HG03342 (cell line): ENCODE measurements around the gene FBXW11.

Source experiments
- ATAC-seq: cut with Tn5 transposase; IDR thresholded peaks from one replicate; pipeline ENCODE4 v1.9.1; 2021; ENCODE audit warnings: mild to moderate bottlenecking, moderate library complexity; ENCODE audit not compliant: unreplicated experiment

The FBXW11 gene

DNA sequence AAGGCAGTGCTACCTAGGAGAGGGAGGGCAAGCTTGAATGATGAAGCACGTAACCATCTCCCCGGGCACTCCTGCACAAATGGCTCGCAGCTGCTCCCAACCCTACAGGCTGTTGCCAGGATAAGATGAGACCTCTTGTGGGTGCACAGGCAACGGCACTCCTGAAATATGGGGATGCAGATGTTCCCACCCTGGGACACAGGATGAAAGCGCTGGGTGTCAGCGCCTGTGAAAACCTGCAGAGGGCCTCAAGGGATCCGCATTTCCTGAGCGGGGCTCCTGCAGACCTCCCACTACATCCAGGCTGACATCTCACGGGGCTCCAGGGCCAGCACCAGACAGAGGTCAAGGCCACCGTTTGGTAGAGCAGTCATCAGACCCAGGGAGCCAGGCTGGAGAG lies 160.1 kb downstream of the FBXW11 start:
- ATAC-seq: no peak

GRCh38 chr5:171845857-171846256 lies 160.6 kb downstream of the FBXW11 start:
- ATAC-seq: no peak

GRCh38 chr5:171845040-171845630 lies 161.3 kb downstream of the FBXW11 start:
- no peak for ATAC-seq

DNA sequence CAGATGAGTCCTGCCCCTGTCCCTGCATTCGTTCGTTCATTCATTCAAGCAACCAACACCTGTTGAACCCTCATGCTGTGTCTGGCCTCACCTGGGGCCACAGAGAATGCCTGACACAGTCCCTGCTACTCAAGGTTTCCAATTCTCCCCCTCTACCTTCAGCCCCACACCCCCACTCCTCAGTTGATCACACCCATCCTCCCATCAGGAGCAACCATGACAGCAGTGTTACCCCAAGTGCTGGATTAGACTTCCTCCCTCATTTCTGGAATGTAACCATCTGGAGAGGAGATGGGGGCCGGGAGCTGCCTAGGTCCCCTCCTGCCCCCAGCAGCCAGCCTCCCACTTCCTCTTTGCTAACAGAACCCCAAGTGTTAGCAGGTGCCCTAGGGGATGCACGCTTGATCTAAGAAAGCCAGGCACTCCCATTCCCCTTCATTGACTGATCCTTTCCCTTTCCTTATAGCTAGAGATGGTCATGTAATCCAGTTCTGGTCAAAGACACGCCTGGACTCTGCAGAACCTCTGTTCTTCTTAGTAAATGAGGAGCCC lies 163.6 kb downstream of the FBXW11 start:
- no peak for ATAC-seq

DNA sequence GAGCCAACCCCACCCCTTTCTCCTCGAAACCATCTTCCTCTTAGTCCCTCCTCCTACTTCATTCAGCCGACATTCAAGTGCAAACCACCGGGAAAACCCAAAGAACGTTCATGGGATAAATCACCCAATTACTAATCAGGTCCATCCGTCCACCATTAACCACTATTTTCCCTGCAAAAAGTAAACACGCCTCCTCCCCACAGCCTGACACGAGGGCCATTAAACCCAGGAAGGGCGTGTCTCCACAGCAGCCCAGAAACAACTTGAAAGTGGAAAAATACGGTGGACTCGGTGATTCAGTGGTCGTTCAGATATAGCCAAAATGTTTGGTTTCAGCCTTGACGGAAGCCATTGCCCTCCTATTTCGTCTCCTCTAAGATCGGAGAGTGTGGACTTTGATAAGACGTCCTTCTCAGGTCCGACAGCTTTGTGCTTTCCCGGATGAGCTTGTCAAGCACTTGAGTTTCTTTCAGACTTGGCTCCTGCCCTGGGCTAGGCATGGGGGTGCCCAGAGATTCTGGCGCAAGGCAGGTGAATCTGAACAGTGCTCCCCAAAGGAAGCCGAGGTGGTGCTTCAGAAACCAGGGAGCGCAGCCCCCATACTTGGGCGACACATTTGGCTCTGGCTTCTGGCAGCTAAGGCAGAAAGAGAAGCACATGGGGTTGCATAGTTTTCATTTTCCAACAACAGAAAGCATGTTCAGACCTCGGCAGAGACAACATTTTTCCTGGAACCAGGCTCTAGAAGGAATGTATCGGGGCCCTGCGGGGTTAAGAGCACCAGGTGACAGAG lies 164.3 kb downstream of the FBXW11 start:
- ATAC-seq: no peak

DNA sequence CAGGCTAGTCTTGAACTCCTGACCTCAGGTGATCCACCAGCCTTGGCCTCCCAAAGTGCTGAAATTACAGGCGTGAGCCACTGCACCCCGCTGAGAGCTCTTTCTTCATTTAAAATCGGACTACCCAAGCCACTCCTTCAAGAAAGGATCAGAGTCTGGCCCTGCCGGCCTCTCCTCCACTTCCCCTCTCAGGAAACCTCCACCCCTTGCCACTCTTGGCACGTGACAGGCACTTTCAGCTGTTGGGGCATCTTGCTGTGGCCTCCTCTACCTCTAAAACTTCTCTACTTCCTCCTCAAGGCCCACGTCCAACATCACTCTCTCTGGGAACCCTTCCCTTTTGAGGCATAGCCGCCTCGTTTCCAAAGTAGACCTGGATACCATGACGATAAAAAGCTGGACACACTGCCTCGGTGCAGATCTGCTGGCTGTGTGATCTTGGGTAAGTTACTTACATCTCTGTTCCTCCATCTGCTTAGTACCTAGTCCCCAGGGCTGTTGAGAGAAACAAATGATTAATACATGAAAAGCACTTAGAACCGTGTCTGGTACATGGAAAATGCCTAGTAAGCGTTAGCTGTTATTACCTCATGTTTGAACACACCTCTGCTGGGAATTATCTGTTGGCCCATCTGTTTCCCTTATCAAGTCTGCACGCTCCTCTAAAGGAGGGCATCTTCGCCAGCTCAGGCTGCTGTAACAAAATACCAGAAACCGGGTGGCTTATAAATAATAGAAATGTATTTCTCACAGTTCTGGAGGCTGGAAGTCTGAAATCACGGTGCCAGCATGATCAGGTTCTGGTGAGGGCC lies 165.5 kb downstream of the FBXW11 start:
- ATAC-seq: no peak

- no peak for ATAC-seq
These were observed 166.4 kb downstream of the FBXW11 start for GRCh38 chr5:171840066-171840465.

GRCh38 chr5:171839112-171839511 lies 167.3 kb downstream of the FBXW11 start:
- ATAC-seq: no peak

DNA sequence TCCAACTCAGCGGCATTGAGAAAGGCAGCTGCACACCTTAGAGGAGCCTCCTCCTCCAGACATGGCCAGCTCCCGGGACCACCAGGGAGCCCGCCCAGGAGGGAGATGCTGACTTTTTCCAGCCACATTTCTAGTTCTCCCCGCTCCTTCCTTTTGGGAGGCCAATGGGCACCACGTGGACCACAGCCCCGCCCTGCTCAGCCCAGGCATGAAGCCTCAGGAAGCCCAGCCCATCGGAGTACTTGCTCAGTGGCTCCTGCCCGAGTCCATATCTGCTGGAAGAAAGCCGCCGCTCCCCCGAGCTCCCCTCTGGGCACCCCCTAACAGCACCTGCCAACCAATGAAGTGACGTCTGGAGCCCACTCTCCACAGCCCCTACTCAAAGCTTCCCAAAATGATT lies 168.4 kb downstream of the FBXW11 start:
- no peak for ATAC-seq

GRCh38 chr5:171837522-171837921 lies 168.9 kb downstream of the FBXW11 start:
- no peak for ATAC-seq

GRCh38 chr5:171835066-171835465 lies 171.4 kb downstream of the FBXW11 start:
- ATAC-seq: no peak

- ATAC-seq: no peak
These were observed 172.0 kb downstream of the FBXW11 start for GRCh38 chr5:171834461-171834860.

DNA sequence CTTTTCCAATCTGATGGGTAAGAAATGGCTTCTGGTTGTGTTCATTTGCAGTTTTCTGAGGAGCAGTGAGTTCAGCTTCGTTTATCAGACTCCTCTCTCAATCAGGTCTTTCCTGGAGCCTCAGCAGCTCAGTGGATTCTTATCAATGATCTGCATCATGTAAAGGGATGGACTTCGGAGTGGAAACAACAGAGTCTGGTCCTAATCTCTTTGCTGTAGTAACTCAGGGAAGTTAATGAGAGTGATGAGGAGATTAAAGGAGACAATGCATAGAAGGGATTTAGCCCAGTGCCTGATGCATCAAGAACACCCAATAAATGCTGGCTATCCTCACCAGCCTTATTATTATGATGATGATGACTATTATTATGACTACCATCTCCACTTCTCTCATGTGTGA lies 173.7 kb downstream of the FBXW11 start:
- no peak for ATAC-seq

DNA sequence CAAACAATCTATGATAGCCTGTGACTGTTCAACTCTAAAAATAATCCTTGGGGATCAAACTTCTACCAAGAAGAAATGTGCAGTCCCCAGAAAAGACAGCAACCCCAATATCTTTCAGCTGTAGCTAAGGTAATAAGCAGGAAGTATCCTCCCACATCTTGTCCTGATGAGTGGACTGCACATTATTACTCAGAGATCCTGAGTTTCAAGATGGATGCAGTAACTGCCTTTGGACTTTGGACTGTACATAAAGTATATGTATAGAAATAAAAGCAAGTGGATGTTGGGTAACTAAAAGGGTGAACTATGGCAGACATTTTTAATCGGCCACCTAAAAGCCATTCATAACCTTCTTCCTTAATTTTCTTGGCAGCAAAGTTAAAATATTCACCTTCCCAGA lies 175.8 kb downstream of the FBXW11 start:
- no peak for ATAC-seq

- no peak for ATAC-seq
These were observed 179.3 kb downstream of the FBXW11 start for GRCh38 chr5:171827162-171827561.

- no peak for ATAC-seq
These were observed 180.3 kb downstream of the FBXW11 start for GRCh38 chr5:171826132-171826531.

GRCh38 chr5:171825051-171825450 lies 181.4 kb downstream of the FBXW11 start:
- no peak for ATAC-seq

GRCh38 chr5:171823269-171823668 lies 183.2 kb downstream of the FBXW11 start:
- ATAC-seq: no peak

DNA sequence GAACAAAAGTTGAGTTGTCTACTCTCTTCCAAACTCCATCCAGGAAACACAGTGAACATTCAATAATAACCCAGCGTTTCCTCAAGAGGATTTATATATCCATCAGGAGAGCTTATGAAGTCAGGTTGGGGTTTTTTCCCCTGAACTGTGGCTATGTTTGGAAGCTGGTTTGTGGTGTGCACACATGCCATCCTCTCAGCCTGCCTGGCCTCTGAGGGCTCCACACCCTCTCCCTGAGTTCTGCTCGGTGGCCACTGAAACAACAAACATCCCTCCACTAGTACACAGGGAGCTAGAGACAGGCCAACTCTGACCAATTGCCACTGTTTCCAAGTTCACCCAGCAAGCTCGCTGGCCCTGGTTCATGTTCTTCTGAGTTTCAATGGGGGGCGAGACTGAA lies 185.2 kb downstream of the FBXW11 start:
- ATAC-seq: no peak

GRCh38 chr5:171820561-171820960 lies 185.9 kb downstream of the FBXW11 start:
- no peak for ATAC-seq

DNA sequence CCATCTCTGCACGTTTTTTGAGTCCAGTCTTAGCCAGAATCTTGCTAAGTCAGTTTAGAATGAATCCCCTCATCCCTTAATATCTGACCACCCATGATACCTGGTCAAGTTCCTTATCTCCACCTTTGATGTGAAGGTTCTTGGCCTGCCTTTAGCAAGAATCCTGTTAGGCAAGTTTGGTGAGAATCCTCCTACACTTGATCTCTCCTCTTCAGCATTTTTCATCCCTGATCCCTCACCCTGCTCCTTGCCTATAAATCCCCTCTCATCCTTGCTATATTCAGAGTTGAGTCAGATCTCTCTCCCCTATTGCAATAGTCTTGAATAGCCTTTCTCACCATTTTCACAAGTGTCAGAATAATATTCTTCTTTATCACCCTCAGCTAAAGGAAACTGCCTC lies 189.8 kb downstream of the FBXW11 start:
- no peak for ATAC-seq
